Smooth muscle cell (in vitro differentiated cells): ENCODE measurements around the gene FBXO44. TPM values are rescaled to one million over a fixed set of nuclear protein-coding genes. Genes with fewer than 3 reads are reported as not detected.

Source experiments
- DNase-seq: peaks from one replicate; lab custom pipeline; 2025; ENCODE audit not compliant: unreplicated experiment; lab: John Stamatoyannopoulos, UW
- H2AFZ ChIP-seq: fragments of 200-600 bp; sonication (generic); 2 replicates; pipeline ENCODE4 v1.6.0; 2016; ENCODE audit warnings: antibody characterized with exemption, low read depth, mild to moderate bottlenecking
- H3F3A ChIP-seq: fragments of 200-600 bp; sonication (generic); 2 replicates; pipeline ENCODE4 v1.6.0; 2017; ENCODE audit warnings: antibody characterized with exemption, low read depth
- H3K27ac ChIP-seq: fragments of 200-600 bp; sonication (generic); 2 replicates; pipeline ENCODE4 v1.5.1; 2016; ENCODE audit warnings: low read depth, mild to moderate bottlenecking
- H3K27me3 ChIP-seq: fragments of 200-600 bp; sonication (generic); 2 replicates; pipeline ENCODE4 v1.6.1; 2016; ENCODE audit warnings: low read depth, mild to moderate bottlenecking
- H3K36me3 ChIP-seq: fragments of 200-600 bp; sonication (generic); 2 replicates; pipeline ENCODE4 v1.5.1; 2016; ENCODE audit warnings: low read depth
- H3K4me1 ChIP-seq: fragments of 200-600 bp; sonication (generic); 2 replicates; pipeline ENCODE4 v1.5.1; 2016; ENCODE audit warnings: low read depth
- H3K4me2 ChIP-seq: fragments of 200-600 bp; sonication (generic); 2 replicates; pipeline ENCODE4 v1.6.0; 2016; ENCODE audit warnings: mild to moderate bottlenecking
- H3K4me3 ChIP-seq: fragments of 200-600 bp; sonication (generic); 2 replicates; pipeline ENCODE4 v1.5.1; 2016; ENCODE audit warnings: mild to moderate bottlenecking
- H3K79me2 ChIP-seq: fragments of 200-600 bp; sonication (generic); 2 replicates; pipeline ENCODE4 v1.6.0; 2016; ENCODE audit warnings: low read depth, mild to moderate bottlenecking
- H3K9ac ChIP-seq: fragments of 200-600 bp; sonication (generic); 2 replicates; pipeline ENCODE4 v1.6.0; 2016; ENCODE audit warnings: low read depth
- H3K9me3 ChIP-seq: fragments of 200-600 bp; sonication (generic); replicated peaks from 2 replicates; pipeline ENCODE4 v1.5.1; 2016; ENCODE audit warnings: low read depth
- H4K20me1 ChIP-seq: fragments of 200-600 bp; sonication (generic); 2 replicates; pipeline ENCODE4 v1.6.0; 2016; ENCODE audit warnings: low read depth
- WGBS: methylation state at CpG from one replicate; pipeline ENCODE4 v1.1.7; 2016; ENCODE audit warnings: low lambda C conversion rate; 5-methylcytosine and 5-hydroxymethylcytosine counted together
- polyA plus RNA-seq: library from polyadenylated mRNA; unstranded; fragments of >200 nt; fragmentation: Nextera tagmentation; extraction: Ambion mirVana; gene quantifications from 2 replicates; pipeline ENCODE4 v1.2.1, GENCODE V29; 2016
- total RNA-seq: library from RNA; depleted of rRNA; stranded (reverse); fragments of >200 nt; gene quantifications from 2 replicates; pipeline ENCODE4 v1.2.3, GENCODE V29; 2014
- TF ChIP-seq, protein P1 (sequence below): fragments of 200-600 bp; sonication (generic); IDR thresholded peaks from 2 replicates; pipeline ENCODE4 v1.5.1; 2017; ENCODE audit warnings: borderline replicate concordance, mild to moderate bottlenecking, antibody characterized with exemption; ENCODE audit not compliant: insufficient read depth, poor library complexity, severe bottlenecking

FBXO44 gene
- total and polyA plus RNA-seq, 2 experiments from 2014 or later: 9.0 to 16.2 TPM

DNA sequence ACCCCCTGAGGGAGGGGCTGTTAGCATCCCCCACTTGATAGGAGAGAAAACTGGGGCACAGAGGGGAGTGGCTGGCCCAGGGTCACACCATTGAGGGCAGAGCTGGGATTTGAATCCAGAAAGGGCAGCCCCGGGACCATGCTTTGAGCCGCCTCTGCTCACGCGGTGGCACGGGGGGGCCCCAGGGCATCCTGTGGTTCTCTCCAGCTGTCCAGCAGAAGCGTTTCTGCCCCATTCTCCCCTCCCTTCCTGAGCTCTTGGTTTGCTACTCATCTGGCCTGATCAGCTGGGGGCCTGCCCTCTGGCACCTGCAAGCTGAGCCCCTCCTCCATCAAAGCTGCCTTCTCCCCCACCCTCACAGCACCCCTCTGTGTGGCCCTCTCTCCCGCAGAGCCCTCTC is 37.9 kb upstream of the FBXO44 start:
- peaks cover 4% of the 10 kb centered on the region for H3K27me3 ChIP-seq
- H3K79me2 ChIP-seq: no peaks in the 10 kb centered on the region
- no peak overlapping the region for H2AFZ ChIP-seq
- TF ChIP-seq, protein P1, sequence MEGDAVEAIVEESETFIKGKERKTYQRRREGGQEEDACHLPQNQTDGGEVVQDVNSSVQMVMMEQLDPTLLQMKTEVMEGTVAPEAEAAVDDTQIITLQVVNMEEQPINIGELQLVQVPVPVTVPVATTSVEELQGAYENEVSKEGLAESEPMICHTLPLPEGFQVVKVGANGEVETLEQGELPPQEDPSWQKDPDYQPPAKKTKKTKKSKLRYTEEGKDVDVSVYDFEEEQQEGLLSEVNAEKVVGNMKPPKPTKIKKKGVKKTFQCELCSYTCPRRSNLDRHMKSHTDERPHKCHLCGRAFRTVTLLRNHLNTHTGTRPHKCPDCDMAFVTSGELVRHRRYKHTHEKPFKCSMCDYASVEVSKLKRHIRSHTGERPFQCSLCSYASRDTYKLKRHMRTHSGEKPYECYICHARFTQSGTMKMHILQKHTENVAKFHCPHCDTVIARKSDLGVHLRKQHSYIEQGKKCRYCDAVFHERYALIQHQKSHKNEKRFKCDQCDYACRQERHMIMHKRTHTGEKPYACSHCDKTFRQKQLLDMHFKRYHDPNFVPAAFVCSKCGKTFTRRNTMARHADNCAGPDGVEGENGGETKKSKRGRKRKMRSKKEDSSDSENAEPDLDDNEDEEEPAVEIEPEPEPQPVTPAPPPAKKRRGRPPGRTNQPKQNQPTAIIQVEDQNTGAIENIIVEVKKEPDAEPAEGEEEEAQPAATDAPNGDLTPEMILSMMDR: no peak
- no peaks in the 10 kb centered on the region for H3K4me1 ChIP-seq
- H3F3A ChIP-seq: no peaks in the 10 kb centered on the region
- whole genome bisulfite sequencing: 100% methylated on average over 6 of the region's 7 CpGs
- H3K4me2 ChIP-seq: no peak overlapping the region
- H3K4me3 ChIP-seq: no peak overlapping the region
- no peak for DNase-seq
- H3K36me3 ChIP-seq: no peaks in the 10 kb centered on the region
- no peak overlapping the region for H3K9ac ChIP-seq
- H3K27ac ChIP-seq: no peak overlapping the region
- no peaks in the 10 kb centered on the region for H3K9me3 ChIP-seq
- H4K20me1 ChIP-seq: no peaks in the 10 kb centered on the region

DNA sequence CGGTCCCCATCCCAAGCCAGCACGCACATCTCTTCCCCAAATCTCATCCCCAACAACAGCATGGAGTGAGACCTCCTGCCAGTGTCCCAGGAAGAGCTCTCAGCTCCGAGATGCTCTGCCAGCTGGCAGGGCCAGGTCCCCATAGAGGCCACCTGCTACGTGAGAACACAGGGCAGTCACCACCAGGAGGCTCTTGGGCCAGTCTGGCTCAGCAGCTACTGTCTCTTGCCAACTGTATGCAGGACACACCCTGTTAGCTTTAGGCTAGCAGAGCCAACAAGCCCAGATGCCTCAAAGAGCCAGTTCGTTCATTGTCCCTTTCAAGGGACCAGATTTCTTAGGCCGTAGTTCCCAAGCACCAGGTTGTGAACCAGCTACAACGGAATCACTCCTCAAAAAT is 37.4 kb upstream of the FBXO44 start:
- H4K20me1 ChIP-seq: no peaks in the 10 kb centered on the region
- no peaks in the 10 kb centered on the region for H3K79me2 ChIP-seq
- DNase-seq: no peak
- no peaks in the 10 kb centered on the region for H3F3A ChIP-seq
- H3K36me3 ChIP-seq: no peaks in the 10 kb centered on the region
- 77% methylated on average over 7 of the region's 7 CpGs for whole genome bisulfite sequencing
- no peak overlapping the region for H3K27ac ChIP-seq
- H2AFZ ChIP-seq: no peak overlapping the region
- no peaks in the 10 kb centered on the region for H3K4me1 ChIP-seq
- no peak overlapping the region for H3K4me2 ChIP-seq
- H3K9me3 ChIP-seq: no peaks in the 10 kb centered on the region
- TF ChIP-seq, protein P1: no peak
- no peak overlapping the region for H3K9ac ChIP-seq
- no peak overlapping the region for H3K4me3 ChIP-seq
- H3K27me3 ChIP-seq: peaks cover 4% of the 10 kb centered on the region

DNA sequence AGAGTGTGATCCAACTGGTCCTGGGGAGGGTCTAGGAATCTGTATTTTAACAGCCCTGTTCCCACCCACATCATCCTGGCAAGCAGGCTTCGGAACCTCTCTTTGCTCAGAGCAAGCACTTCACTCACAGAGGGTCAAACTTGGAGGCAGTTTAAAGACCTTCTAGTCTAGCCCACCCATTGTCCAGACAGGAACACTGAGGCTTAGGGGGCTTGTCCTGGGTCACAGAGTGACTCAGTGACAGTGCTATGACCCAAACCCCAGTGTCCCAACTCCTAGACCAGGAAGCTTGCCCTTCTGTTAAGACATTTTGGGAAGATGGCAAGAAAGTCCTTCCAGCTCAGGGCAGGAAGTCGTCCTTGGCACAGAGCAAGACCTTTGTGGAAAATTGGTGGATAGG is 36.9 kb upstream of the FBXO44 start:
- Histone ChIP-seq H3K4me1 (no peaks in the 10 kb centered on the region), H3K4me2 (no peak overlapping the region), H4K20me1 (no peaks in the 10 kb centered on the region), H3F3A (no peaks in the 10 kb centered on the region), H3K9ac (no peak overlapping the region), H3K27ac (no peak overlapping the region), H3K9me3 (no peaks in the 10 kb centered on the region), H2AFZ (no peak overlapping the region), H3K36me3 (no peaks in the 10 kb centered on the region), H3K4me3 (no peak overlapping the region), H3K79me2 (no peaks in the 10 kb centered on the region), H3K27me3 (peaks cover 4% of the 10 kb centered on the region)
- 89% methylated on average over 2 of the region's 2 CpGs for WGBS
- TF ChIP-seq, protein P1: no peak
- DNase-seq: no peak

DNA sequence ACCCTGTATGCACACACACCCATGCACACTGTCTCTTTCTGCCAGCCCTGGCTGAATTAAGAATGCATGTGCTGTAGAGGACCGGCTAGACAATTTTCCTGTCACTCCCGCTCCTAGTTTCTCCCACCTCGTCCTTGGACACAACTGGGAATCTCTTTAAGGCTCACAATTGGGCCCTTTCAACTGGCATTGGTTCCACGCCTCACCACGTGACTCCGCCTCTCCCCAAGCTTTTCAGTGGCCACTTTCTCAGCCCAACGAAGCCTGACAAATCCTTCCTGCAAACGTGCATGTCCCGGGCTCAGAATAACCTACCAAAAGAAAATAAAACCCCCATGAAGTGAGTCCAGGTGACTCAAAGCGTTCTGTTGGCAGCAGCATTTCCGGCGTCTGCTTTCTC is 34.3 kb upstream of the FBXO44 start:
- Histone ChIP-seq H3K4me3 (no peak overlapping the region), H3K36me3 (no peaks in the 10 kb centered on the region), H3K9ac (no peak overlapping the region), H3K9me3 (no peaks in the 10 kb centered on the region), H3K79me2 (no peaks in the 10 kb centered on the region), H3K27ac (no peak overlapping the region), H2AFZ (no peak overlapping the region), H3K4me2 (no peak overlapping the region), H3K4me1 (no peaks in the 10 kb centered on the region), H3F3A (no peaks in the 10 kb centered on the region), H3K27me3 (peaks cover 3% of the 10 kb centered on the region), H4K20me1 (no peaks in the 10 kb centered on the region)
- TF ChIP-seq, protein P1: no peak
- DNase-seq: no peak
- WGBS: 73% methylated on average over 12 of the region's 12 CpGs
